GM18907 (cell line): ENCODE data around the gene METTL25.
"Not testable (repeated sequence)": the region's sequence is repeated elsewhere in the genome, so short reads cannot be mapped to it uniquely, and the experiment has no call there.

Experiments
- ATAC-seq: cut with Tn5 transposase; IDR thresholded peaks from one replicate; pipeline ENCODE4 v1.9.1; 2021; ENCODE audit warnings: mild to moderate bottlenecking, moderate library complexity; ENCODE audit not compliant: unreplicated experiment

METTL25 gene

DNA sequence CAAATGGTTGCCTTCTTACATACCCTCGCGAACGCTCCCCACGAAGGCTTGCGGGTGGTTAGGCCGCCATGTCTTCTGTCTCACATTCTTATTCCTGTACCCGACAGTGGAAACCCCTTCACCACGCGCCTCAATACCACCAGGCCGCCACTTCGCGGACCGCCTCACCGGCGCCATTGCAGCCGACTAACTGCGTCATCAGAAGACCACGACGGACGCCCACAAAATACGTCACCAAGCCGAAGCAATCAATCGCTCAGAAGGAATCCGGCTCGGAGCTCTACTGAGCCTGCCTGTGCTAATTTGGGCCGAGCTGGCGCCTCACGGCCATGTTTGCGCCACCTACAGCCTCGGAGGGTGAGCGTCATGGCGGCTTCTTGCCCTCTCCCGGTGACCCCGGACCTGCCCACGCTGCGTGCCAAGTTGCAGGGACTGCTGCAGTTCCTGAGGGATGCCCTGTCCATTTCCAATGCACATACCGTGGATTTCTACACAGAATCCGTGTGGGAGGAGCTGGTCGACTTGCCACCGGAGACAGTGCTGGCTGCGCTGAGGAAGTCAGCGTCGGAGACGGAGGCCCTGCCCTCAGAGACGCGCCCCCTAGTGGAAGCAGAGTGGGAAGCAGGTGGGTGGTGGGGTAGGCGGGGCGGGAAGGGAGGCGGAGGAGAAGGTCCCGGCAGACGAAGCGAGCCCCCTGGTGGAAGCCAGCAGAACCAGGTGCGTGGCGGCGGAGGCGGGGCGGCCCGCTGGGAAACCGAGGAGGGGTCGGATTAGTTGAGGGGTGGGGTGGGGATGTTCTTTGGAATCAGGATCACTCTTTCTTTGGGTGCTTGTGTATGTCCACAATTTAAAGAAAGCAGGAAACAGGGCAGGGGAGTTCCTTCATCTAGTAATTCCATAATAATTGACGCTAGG is at the start of gene METTL25, which contains the start of gene CCDC59:
METTL25 (plus strand) TSS at position 330 of the 915 bp plus-strand sequence; CDS start at position 367, 37 bp downstream.
CCDC59 (minus strand) TSS at position 188 of the 915 bp plus-strand sequence; CDS start at position 177, 11 bp downstream.
- peak; percentile 95 for ATAC-seq

- no peak for ATAC-seq
Measured at GRCh38 chr12:82314406-82314892, 43.9 kb upstream of the METTL25 start.

DNA sequence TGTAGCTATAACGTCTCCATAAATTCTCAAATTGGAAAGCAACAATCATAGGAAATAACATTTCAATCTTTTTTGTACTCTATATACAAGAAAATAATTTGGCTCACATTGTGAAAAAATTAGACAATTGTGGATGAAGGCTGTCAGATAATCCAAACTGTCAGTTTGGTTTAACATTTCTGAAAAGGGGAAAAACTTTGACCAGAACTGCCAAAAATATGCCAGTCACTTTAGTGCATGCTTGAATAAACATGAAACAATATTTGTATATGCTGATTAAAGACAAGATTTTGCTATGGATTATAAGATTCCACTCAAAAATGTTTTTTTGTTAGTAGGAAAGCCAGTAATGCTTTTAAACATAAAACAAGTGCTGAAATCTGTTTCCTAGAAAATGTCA is 39.1 kb upstream of the METTL25 start:
- ATAC-seq, result no peak

GRCh38 chr12:82325540-82326336 is 32.6 kb upstream of the METTL25 start:
- no peak for ATAC-seq

GRCh38 chr12:82326905-82327503 is 31.3 kb upstream of the METTL25 start:
- no peak for ATAC-seq

- ATAC-seq, result no peak
Measured at GRCh38 chr12:82327861-82328260, 30.5 kb upstream of the METTL25 start.

GRCh38 chr12:82329508-82329907 is 28.8 kb upstream of the METTL25 start:
- ATAC-seq, result no peak

- ATAC-seq, result no peak
Measured at GRCh38 chr12:82350161-82350560, 8.2 kb upstream of the METTL25 start.

- no peak for ATAC-seq
Measured at GRCh38 chr12:82351390-82351789, 6.9 kb upstream of the METTL25 start.

GRCh38 chr12:82357340-82357739 is 989 bp upstream of the METTL25 start:
- no peak for ATAC-seq

DNA sequence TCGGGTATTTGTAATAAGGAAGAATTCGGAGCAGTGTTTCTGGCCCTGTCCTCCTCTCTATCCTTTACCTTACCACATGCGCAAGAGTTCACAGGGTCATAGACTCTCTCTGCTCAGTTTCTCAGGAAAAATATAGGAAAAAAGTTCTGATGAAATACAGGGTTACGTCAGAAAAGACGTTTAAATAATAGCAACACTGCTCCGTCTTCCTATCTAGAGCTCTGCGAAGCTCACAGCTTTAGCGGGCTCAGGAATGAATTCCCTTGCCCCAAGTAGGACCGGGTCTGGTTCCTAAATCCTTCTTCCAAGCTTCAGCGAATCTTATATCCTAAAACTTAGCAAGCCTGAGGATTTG is 507 bp upstream of the METTL25 start:
- ATAC-seq, result no peak

- peak; percentile 18 for ATAC-seq
Measured at GRCh38 chr12:82359115-82359478, 768 bp downstream of the METTL25 start.

DNA sequence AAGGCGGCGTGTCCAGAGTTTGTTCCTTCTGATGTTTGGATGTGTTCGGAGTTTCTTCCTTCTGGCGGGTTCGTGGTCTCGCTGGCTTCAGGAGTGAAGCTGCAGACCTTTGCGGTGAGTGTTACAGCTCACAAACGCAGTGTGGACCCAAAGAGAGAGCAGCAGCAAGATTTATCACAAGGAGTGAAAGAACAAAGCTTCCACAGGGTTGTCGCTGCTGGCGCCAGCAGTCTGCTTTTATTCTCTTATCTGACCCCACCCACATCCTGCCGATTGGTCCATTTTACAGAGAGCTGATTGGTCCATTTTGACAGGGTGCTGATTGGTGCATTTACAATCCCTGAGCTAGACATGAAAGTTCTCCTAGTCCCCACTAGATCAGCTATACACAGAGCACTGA is 2.5 kb downstream of the METTL25 start:
- not testable (repeated sequence) for ATAC-seq

- no peak for ATAC-seq
Measured at GRCh38 chr12:82361461-82361915, 3.2 kb downstream of the METTL25 start.

DNA sequence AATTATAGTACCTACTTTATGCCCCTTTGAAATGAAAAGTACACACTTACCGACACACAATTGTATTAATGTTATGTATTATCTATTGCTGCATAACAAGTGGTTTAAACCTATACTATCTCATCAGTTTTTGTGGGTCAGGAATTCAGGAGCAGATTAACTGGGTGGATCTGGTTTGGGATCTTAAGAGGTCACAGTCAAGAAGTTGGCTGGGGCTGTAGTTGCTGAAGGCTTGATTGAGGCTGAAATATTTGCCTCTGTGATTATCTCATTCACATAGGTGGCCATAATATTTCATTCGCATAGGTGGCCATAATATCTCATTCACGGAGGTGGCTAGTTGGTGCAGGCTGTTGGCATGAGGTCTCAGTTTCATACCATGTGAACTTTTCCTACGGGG is 5.7 kb downstream of the METTL25 start:
- ATAC-seq, result no peak

- ATAC-seq, result peak; percentile 67
Measured at GRCh38 chr12:82366197-82366596, 7.9 kb downstream of the METTL25 start.

DNA sequence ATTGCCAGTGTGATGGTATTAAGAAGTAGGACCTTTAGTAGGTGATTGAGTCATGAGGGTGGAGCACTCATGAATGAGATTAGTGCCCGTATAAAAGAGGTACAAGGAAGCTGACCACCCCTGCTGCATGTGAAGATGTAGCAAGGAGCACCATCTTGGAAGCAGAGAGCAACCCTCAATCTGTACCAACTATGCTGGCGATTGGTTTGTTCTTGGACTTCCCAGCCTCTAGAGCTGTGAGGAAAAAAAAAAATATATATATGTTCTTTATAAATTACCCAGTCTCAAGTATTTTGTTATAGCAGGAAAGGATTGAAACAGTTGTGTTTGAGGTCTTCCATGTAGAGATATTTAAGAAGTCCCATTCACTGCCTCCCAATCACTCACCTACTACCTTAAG is 16.9 kb downstream of the METTL25 start:
- no peak for ATAC-seq

DNA sequence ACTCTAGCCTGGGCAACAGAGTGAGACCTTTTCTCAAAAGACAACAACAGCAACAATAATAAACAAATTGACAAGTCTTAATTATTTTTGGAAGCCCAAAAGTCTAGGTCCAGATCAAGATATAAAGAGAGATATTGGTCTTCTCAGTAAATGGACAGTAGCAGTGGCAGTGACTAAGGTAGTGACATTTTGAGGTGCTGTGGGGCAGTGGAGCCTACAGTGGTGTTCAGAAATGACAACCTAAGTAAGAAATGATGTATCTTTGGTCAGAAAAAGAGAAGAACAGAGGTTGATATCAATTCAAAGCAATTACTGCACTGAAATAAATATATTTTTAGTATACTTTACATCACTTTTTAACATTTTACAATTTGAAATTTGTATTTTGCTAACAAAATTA is 20.7 kb downstream of the METTL25 start:
- no peak for ATAC-seq

- ATAC-seq, result peak; percentile 68
Measured at GRCh38 chr12:82383930-82384552, 25.7 kb downstream of the METTL25 start.

DNA sequence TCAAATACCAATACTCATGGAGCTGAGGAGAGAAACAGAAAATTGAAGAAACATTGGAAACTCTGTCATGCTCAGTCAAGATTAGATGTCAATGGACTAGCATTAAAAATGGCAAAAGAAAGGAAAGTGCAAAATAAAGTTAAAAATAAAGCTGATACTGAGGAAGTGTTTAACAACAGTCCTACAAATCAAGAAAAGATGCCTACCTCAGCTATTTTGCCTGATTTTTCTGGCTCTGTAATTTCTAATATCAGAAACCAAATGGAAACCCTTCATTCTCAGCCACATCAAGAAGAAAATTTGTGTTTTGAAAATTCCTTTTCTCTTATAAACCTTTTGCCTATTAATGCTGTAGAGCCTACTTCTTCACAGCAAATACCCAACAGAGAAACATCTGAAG is 40.5 kb downstream of the METTL25 start:
- no peak for ATAC-seq

DNA sequence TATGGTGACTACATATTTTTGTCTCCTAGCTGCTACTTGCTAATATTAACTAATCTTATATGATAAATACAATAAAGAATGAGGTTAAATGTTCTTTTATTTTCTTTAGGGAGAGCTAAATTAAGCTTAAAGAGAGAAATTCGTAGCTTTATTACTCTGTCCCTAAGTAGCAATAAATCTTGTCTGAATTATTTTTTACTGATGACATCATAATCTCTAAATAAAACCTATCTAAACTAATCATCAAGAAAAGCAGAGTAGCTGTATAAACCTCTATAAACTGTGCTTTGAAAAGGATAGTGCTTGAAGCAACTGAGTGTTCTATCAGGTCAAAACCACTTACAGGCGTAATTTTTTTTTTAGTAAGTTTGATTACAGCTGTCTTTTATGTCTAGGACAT is 42.5 kb downstream of the METTL25 start:
- ATAC-seq, result no peak
